Smooth muscle cell (in vitro differentiated cells): ENCODE measurements around the gene TMPRSS9. TPM values are rescaled to one million over a fixed set of nuclear protein-coding genes. Genes with fewer than 3 reads are reported as not detected.

Source experiments
- DNase-seq: peaks from one replicate; lab custom pipeline; 2025; ENCODE audit not compliant: unreplicated experiment; lab: John Stamatoyannopoulos, UW
- H2AFZ ChIP-seq: fragments of 200-600 bp; sonication (generic); 2 replicates; pipeline ENCODE4 v1.6.0; 2016; ENCODE audit warnings: antibody characterized with exemption, low read depth, mild to moderate bottlenecking
- H3F3A ChIP-seq: fragments of 200-600 bp; sonication (generic); 2 replicates; pipeline ENCODE4 v1.6.0; 2017; ENCODE audit warnings: antibody characterized with exemption, low read depth
- H3K27ac ChIP-seq: fragments of 200-600 bp; sonication (generic); 2 replicates; pipeline ENCODE4 v1.5.1; 2016; ENCODE audit warnings: low read depth, mild to moderate bottlenecking
- H3K27me3 ChIP-seq: fragments of 200-600 bp; sonication (generic); 2 replicates; pipeline ENCODE4 v1.6.1; 2016; ENCODE audit warnings: low read depth, mild to moderate bottlenecking
- H3K36me3 ChIP-seq: fragments of 200-600 bp; sonication (generic); 2 replicates; pipeline ENCODE4 v1.5.1; 2016; ENCODE audit warnings: low read depth
- H3K4me1 ChIP-seq: fragments of 200-600 bp; sonication (generic); 2 replicates; pipeline ENCODE4 v1.5.1; 2016; ENCODE audit warnings: low read depth
- H3K4me2 ChIP-seq: fragments of 200-600 bp; sonication (generic); 2 replicates; pipeline ENCODE4 v1.6.0; 2016; ENCODE audit warnings: mild to moderate bottlenecking
- H3K4me3 ChIP-seq: fragments of 200-600 bp; sonication (generic); 2 replicates; pipeline ENCODE4 v1.5.1; 2016; ENCODE audit warnings: mild to moderate bottlenecking
- H3K79me2 ChIP-seq: fragments of 200-600 bp; sonication (generic); 2 replicates; pipeline ENCODE4 v1.6.0; 2016; ENCODE audit warnings: low read depth, mild to moderate bottlenecking
- H3K9ac ChIP-seq: fragments of 200-600 bp; sonication (generic); 2 replicates; pipeline ENCODE4 v1.6.0; 2016; ENCODE audit warnings: low read depth
- H3K9me3 ChIP-seq: fragments of 200-600 bp; sonication (generic); replicated peaks from 2 replicates; pipeline ENCODE4 v1.5.1; 2016; ENCODE audit warnings: low read depth
- H4K20me1 ChIP-seq: fragments of 200-600 bp; sonication (generic); 2 replicates; pipeline ENCODE4 v1.6.0; 2016; ENCODE audit warnings: low read depth
- CTCF ChIP-seq: fragments of 200-600 bp; sonication (generic); IDR thresholded peaks from 2 replicates; pipeline ENCODE4 v1.5.1; 2017; ENCODE audit warnings: borderline replicate concordance, mild to moderate bottlenecking, antibody characterized with exemption; ENCODE audit not compliant: insufficient read depth, poor library complexity, severe bottlenecking
- WGBS: methylation state at CpG from one replicate; pipeline ENCODE4 v1.1.7; 2016; ENCODE audit warnings: low lambda C conversion rate; 5-methylcytosine and 5-hydroxymethylcytosine counted together
- polyA plus RNA-seq: library from polyadenylated mRNA; unstranded; fragments of >200 nt; fragmentation: Nextera tagmentation; extraction: Ambion mirVana; gene quantifications from 2 replicates; pipeline ENCODE4 v1.2.1, GENCODE V29; 2016
- total RNA-seq: library from RNA; depleted of rRNA; stranded (reverse); fragments of >200 nt; gene quantifications from 2 replicates; pipeline ENCODE4 v1.2.3, GENCODE V29; 2014

Gene TMPRSS9
- total and polyA plus RNA-seq, 2 experiments from 2014 or later, result 0.05 TPM; not detected in 1

GRCh38 chr19:2441096-2441752, 81.2 kb downstream of the TMPRSS9 start:
- no peak overlapping the region for H3K4me3 ChIP-seq
- H3K79me2 ChIP-seq, result peaks cover 24% of the 10 kb centered on the region
- no peaks in the 10 kb centered on the region for H3K36me3 ChIP-seq
- no peak for DNase-seq
- H3K9ac ChIP-seq, result no peak overlapping the region
- H4K20me1 ChIP-seq, result peaks cover 48% of the 10 kb centered on the region
- no peak for TF ChIP-seq CTCF
- H2AFZ ChIP-seq, result no peak overlapping the region
- no peaks in the 10 kb centered on the region for H3K4me1 ChIP-seq
- no peaks in the 10 kb centered on the region for H3K27me3 ChIP-seq
- no peaks in the 10 kb centered on the region for H3K9me3 ChIP-seq
- no peak overlapping the region for H3K4me2 ChIP-seq
- 95% methylated on average over 26 of the region's 26 CpGs for WGBS
- H3F3A ChIP-seq, result no peaks in the 10 kb centered on the region
- no peak overlapping the region for H3K27ac ChIP-seq

GRCh38 chr19:2443116-2443784, 83.2 kb downstream of the TMPRSS9 start:
- H3K4me2 ChIP-seq, result no peak overlapping the region
- no peaks in the 10 kb centered on the region for H3F3A ChIP-seq
- no peak for TF ChIP-seq CTCF
- H3K27me3 ChIP-seq, result no peaks in the 10 kb centered on the region
- no peak overlapping the region for H3K9ac ChIP-seq
- no peaks in the 10 kb centered on the region for H3K36me3 ChIP-seq
- DNase-seq, result no peak
- no peak overlapping the region for H2AFZ ChIP-seq
- WGBS, result over 99% methylated on average over 22 of the region's 22 CpGs
- peaks cover 45% of the 10 kb centered on the region for H3K79me2 ChIP-seq
- H3K4me3 ChIP-seq, result no peak overlapping the region
- no peaks in the 10 kb centered on the region for H3K4me1 ChIP-seq
- no peak overlapping the region for H3K27ac ChIP-seq
- peaks cover 67% of the 10 kb centered on the region for H4K20me1 ChIP-seq
- H3K9me3 ChIP-seq, result no peaks in the 10 kb centered on the region

GRCh38 chr19:2443785-2444182, 83.7 kb downstream of the TMPRSS9 start:
- H2AFZ ChIP-seq, result no peak overlapping the region
- H3K9me3 ChIP-seq, result no peaks in the 10 kb centered on the region
- 96% methylated on average over 17 of the region's 17 CpGs for WGBS

More at GRCh38 chr19:2443785-2444182, 83.7 kb downstream of the TMPRSS9 start:
- peaks cover 50% of the 10 kb centered on the region for H3K79me2 ChIP-seq
- TF ChIP-seq CTCF, result no peak
- H3K27me3 ChIP-seq, result no peaks in the 10 kb centered on the region
- no peaks in the 10 kb centered on the region for H3F3A ChIP-seq
- no peak overlapping the region for H3K9ac ChIP-seq
- DNase-seq, result no peak
- peaks cover 70% of the 10 kb centered on the region for H4K20me1 ChIP-seq
- H3K27ac ChIP-seq, result no peak overlapping the region
- H3K4me2 ChIP-seq, result no peak overlapping the region
- no peak overlapping the region for H3K4me3 ChIP-seq
- no peaks in the 10 kb centered on the region for H3K36me3 ChIP-seq
- no peaks in the 10 kb centered on the region for H3K4me1 ChIP-seq
